A204.1 (cell line): ENCODE data around the gene PSMG4.
A peak's percentile ranks its signal among the peaks of the same experiment; 100 is the strongest.
"Not testable (repeated sequence)": the region's sequence is repeated elsewhere in the genome, so short reads cannot be mapped to it uniquely, and the experiment has no call there.

Source experiments
- FAIRE-seq: peaks from 2 replicates; lab custom pipeline; 2012; peaks lifted over from hg19 to GRCh38; lab: Jason Lieb, UNC

Gene PSMG4

GRCh38 chr6:3230900-3231246, 27.9 kb upstream of the PSMG4 start:
- no peak for FAIRE-seq

GRCh38 chr6:3231247-3232016, 27.3 kb upstream of the PSMG4 start:
- FAIRE-seq: no peak

- FAIRE-seq: no peak
These were observed 26.5 kb upstream of the PSMG4 start for GRCh38 chr6:3232017-3232945.

- no peak for FAIRE-seq
These were observed 25.4 kb upstream of the PSMG4 start for GRCh38 chr6:3233321-3233720.

GRCh38 chr6:3233904-3234303, 24.8 kb upstream of the PSMG4 start:
- FAIRE-seq: no peak

GRCh38 chr6:3235486-3235885, 23.3 kb upstream of the PSMG4 start:
- FAIRE-seq: no peak

- no peak for FAIRE-seq
These were observed 22.7 kb upstream of the PSMG4 start for GRCh38 chr6:3236005-3236404.

- peak; percentile 81 for FAIRE-seq
These were observed 20.7 kb upstream of the PSMG4 start for GRCh38 chr6:3237761-3238662.

- no peak for FAIRE-seq
These were observed 19.5 kb upstream of the PSMG4 start for GRCh38 chr6:3239110-3239830.

- FAIRE-seq: no peak
These were observed 18.2 kb upstream of the PSMG4 start for GRCh38 chr6:3240595-3240994.

GRCh38 chr6:3241745-3242144, 17.0 kb upstream of the PSMG4 start:
- FAIRE-seq: not testable (repeated sequence)

GRCh38 chr6:3242768-3243167, 16.0 kb upstream of the PSMG4 start:
- no peak for FAIRE-seq

- FAIRE-seq: no peak
These were observed 14.5 kb upstream of the PSMG4 start for GRCh38 chr6:3244003-3244831.

- not testable (repeated sequence) for FAIRE-seq
These were observed 13.9 kb upstream of the PSMG4 start for GRCh38 chr6:3244832-3245161.

- no peak for FAIRE-seq
These were observed 13.5 kb upstream of the PSMG4 start for GRCh38 chr6:3245216-3245615.

- FAIRE-seq: peak; percentile 93
These were observed 11.2 kb upstream of the PSMG4 start for GRCh38 chr6:3247255-3248146.

GRCh38 chr6:3249821-3250220, 8.9 kb upstream of the PSMG4 start:
- FAIRE-seq: no peak

GRCh38 chr6:3250231-3250675, 8.5 kb upstream of the PSMG4 start:
- no peak for FAIRE-seq

- peak; percentile 83 for FAIRE-seq
These were observed 7.1 kb upstream of the PSMG4 start for GRCh38 chr6:3251462-3252314.
